Activated CD8-positive, alpha-beta memory T cell treated with anti-CD3 and anti-CD28 coated beads for 48 hours (primary cell): ENCODE results near the gene SELENOM.
"Not testable (repeated sequence)": the region's sequence is repeated elsewhere in the genome, so short reads cannot be mapped to it uniquely, and the experiment has no call there.

Source experiments
- DNase-seq, 3 experiments: peaks; one replicate each; pipeline ENCODE4 v3.0.0-alpha.2; 2020; ENCODE audit warnings: low read depth in 2 of 3, low spot score in 2 of 3

SELENOM gene

DNA sequence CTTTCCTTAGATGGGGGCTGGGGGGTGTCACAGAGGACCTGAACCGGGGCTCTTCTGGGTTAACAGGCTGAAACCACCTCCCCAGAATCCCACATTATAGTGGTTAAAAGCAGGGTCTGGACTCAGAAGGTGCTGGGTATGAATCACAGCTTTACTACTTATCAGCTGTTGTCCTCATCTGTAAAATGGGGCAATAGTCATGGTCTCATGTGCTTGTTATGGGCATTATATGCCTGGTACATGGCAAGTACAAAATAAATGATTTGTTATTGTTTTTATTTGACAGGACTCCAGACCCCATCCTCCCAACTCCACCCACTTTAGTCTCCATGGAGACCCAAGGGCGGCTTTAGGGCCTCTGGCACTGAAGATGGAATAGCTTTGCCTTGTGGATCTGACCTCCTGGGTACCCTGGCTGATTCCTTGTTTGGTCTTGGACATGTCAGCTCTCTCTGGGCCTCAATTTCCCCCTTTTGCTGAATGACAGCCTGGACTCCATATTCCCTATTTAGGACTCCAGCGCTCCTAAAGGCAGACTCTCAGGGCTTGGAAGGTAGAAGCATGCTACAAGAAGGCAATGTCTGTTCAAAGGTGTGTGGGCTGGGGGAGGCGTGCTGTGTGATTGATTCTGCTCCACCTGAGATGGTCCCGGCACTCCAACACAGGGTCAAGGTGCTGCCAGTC is 27.1 kb downstream of the SELENOM start:
- no peak for DNase-seq

- no peak for DNase-seq
These were observed 28.2 kb downstream of the SELENOM start for GRCh38 chr22:31079095-31079642.

GRCh38 chr22:31078389-31078788 is 29.0 kb downstream of the SELENOM start:
- DNase-seq, result not testable (repeated sequence)

DNA sequence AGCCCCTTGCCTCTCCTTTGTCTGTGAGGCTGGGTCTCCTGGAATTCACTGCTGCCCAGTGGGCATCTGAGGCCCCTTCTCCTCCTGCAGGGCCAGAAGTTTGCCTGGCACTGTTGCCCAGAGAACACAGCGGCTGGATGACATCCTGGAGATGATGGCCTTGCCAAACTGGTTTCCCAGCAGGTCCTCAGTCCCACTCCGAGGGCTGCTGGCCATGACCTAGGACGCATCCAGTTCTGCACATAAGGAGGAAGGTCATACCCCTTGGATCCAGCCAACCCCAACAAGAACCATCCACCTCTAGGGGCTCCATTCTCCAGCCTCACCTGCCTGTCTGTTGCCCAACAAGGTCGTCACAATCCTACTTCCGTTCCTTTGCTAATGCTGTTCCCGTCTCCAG is 29.7 kb downstream of the SELENOM start:
- no peak for DNase-seq

DNA sequence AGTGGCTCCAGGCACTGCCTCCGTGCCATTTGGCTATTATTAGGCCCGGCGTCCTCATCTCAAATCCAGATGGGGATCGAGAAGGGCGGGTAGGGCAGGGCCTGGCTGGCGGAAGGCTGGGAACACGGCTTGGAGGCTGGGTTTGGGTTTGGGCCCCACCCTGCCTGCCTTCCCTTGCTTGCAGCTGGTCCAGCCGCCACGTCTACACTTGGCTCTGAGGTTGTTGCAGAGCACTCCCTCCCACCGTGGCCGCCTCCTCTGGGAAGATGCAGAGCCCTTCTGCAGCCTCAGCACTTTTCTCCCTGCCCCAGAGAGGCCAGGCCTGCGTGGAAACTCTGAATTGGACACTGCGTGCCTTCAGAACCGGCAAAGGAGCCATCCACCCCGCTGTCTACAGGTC is 31.4 kb downstream of the SELENOM start:
- DNase-seq, result no peak

DNA sequence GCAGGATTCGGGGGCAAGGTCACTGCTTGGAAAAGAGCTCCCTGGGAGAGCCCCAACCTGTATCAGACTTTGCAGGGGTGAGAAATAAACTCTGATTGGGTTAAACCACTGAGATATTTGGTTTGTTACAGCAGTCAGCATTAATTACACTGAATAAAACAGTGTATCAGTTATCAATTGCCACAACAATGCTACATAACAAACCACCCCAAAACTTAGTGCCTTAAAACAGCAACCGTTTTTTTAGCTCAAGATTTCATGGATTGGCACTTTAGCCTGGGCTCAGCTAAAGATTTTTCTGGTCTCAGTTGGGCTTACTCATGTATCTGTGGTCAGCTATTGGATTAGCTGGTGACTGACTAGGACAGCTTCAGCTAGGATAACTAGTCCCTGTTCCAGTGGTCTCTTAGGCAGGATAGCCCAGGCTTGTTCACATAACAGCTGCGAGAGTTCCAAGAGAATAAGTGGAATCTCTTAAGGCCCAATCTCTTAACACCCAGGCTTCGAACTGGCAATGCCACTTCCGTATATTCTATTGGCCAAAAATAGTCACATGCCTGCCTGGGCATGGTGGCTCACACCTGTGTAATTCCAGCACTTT is 33.7 kb downstream of the SELENOM start:
- not testable (repeated sequence) for DNase-seq

GRCh38 chr22:31073125-31073524 is 34.2 kb downstream of the SELENOM start:
- DNase-seq, result not testable (repeated sequence)

GRCh38 chr22:31069691-31070314 is 37.6 kb downstream of the SELENOM start:
- not testable (repeated sequence) for DNase-seq

- DNase-seq, result no peak
These were observed 38.4 kb downstream of the SELENOM start for GRCh38 chr22:31068970-31069369.

DNA sequence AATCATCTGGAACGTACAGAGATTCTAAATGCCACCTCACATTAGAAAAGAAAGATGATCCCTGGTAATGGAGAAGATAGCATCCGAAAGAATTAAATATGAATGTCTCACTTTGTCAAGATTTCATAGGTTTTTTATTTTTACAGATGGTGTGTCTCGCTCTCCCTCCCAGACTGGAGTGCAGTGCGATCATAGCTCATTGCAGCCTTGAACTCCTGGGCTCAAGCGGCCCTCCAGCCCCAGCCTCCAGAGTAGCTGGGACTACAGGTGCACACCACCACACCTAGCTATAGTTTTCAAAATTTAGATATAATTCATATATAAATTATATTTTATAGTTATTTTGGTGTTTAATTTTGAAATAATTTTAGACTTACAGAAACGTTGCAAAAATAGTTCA is 43.0 kb downstream of the SELENOM start:
- DNase-seq, result no peak

- no peak for DNase-seq
These were observed 44.7 kb downstream of the SELENOM start for GRCh38 chr22:31062566-31063230.

DNA sequence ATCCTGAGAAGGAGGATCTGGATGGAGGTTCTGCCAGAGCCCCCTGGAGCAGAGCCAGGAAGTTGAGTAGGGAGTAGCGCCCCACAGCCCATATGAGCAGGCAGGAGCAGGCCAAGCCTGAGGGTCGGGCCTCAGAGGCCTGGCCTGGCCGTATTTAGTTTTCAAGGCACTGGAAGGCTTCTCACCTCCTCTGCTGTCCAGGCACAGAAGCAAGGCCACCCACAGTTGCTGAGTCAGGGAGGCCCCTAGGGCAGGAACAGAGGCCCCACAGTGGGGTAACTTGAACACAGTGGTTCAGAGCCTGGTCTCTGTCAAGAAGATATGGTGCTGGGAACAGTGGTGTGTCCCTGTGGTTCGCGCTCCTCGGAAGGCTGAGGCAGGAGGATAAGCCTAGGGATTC is 47.7 kb downstream of the SELENOM start:
- not testable (repeated sequence) for DNase-seq

- no peak for DNase-seq
These were observed 50.3 kb downstream of the SELENOM start for GRCh38 chr22:31056986-31057599.

GRCh38 chr22:31055635-31056159 is 51.7 kb downstream of the SELENOM start:
- DNase-seq, result no peak

GRCh38 chr22:31055117-31055634 is 52.2 kb downstream of the SELENOM start:
- no peak for DNase-seq
